ENCODE data around the gene FGFR3. TPM values are rescaled to one million over a fixed set of nuclear protein-coding genes. Genes with fewer than 3 reads are reported as not detected.

FGFR3 gene
- total RNA-seq, 4 donors from 2014 or later = 45.4 to 168 (median 92.4) TPM

DNA sequence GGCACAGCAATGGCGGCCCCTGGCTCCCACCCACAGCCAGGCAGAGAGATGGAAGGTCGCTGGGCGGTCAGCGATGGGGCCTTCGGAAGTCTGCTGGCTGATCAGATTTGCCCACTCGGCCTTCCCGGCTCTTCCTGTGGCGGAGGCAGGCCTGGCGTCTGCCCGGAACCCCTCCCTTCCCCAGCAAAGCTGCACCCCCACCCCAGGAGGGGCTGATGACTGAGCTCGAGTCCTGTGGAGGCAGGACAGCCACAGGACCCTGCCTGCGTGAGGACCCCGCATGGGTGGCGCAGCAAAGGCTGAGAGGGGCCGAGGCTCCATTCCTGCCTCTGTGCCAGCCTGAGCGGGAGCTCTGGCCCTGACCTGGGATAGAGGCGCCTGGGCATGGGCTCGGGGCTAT lies 37.0 kb upstream of the FGFR3 start:
- H3K27me3 ChIP-seq = no peaks in the 10 kb centered on the region
- H3K9me3 ChIP-seq = no peaks in the 10 kb centered on the region
- no peaks in the 10 kb centered on the region for H3K36me3 ChIP-seq
- no peak for TF ChIP-seq POLR2A (IDR thresholded peaks at IDR 0.05)
- TF ChIP-seq, protein P1, sequence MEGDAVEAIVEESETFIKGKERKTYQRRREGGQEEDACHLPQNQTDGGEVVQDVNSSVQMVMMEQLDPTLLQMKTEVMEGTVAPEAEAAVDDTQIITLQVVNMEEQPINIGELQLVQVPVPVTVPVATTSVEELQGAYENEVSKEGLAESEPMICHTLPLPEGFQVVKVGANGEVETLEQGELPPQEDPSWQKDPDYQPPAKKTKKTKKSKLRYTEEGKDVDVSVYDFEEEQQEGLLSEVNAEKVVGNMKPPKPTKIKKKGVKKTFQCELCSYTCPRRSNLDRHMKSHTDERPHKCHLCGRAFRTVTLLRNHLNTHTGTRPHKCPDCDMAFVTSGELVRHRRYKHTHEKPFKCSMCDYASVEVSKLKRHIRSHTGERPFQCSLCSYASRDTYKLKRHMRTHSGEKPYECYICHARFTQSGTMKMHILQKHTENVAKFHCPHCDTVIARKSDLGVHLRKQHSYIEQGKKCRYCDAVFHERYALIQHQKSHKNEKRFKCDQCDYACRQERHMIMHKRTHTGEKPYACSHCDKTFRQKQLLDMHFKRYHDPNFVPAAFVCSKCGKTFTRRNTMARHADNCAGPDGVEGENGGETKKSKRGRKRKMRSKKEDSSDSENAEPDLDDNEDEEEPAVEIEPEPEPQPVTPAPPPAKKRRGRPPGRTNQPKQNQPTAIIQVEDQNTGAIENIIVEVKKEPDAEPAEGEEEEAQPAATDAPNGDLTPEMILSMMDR (IDR thresholded peaks at IDR 0.05) = no peak
- peaks cover 0 to 12% (median 5%) of the 10 kb centered on the region in 4 donors for H3K4me1 ChIP-seq
- no peak overlapping the region for H3K27ac ChIP-seq
- DNase-seq = no peak
- H3K4me3 ChIP-seq = no peak overlapping the region

DNA sequence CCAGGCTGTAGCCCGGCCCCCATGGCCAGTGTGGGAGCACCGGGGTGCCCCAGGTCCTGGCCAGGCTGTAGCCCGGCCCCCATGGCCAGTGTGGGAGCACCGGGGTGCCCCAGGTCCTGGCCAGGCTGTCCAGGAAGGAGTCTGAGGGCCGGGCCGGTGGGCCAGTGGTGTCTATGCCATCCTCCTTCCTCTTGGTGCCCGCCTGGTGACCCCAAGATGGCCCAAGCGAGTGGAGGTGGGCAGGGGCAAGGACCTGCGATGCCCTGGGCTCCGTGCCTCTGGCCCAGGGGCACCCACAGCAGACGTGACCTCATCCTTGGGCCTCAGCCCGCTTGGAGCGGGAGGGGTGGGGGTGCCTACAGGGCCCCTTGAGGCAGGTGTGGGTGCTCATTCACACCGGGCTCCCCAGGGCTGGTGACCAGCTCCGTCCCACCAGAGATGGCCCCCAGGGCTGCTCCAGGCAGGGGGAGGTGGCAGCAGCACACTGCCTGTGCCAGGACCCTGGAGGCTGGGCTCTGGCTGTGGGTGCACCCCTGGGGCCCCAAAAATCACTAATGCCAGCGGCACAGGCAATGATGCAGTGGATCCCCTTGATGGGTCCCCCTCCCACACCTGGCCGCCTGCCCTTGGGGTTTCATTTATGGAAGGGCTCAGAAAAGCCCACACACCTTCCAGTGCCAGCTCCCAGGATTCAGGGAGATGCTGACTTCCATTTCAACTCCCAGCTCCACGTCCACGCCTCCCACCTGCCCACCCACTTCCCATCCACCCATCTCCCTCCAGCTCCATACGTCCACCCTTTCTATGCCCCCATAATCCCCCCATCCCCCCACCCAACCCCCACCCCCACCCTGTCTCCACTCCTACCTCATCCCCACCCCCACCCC lies 36.0 kb upstream of the FGFR3 start:
- H3K9me3 ChIP-seq = no peaks in the 10 kb centered on the region
- no peak for DNase-seq
- no peak for TF ChIP-seq POLR2A (IDR thresholded peaks at IDR 0.05)
- TF ChIP-seq, protein P1 (IDR thresholded peaks at IDR 0.05) = no peak
- H3K4me3 ChIP-seq = no peak overlapping the region
- H3K36me3 ChIP-seq = no peaks in the 10 kb centered on the region
- peaks cover 0 to 11% (median 5%) of the 10 kb centered on the region in 4 donors for H3K4me1 ChIP-seq
- H3K27ac ChIP-seq = no peak overlapping the region
- H3K27me3 ChIP-seq = no peaks in the 10 kb centered on the region

DNA sequence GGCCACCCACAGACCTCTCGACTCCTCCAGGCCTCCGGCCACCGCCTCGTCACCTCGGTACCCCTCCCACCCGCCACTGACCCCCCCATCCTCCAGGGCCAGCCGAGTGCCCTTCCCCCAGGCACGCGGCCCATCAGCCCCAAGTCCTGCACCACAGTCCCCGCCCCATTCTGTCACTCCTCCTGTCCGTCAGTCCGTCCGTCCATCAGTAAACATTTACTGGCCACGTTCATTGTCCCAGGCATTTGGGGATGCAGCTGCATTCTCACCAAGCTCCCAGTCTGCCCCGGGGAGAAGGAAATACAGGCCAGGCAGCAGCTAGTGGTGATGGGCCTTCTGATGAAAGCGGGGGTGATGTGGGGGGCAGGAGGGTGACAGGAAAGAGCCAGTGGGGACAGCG lies 35.3 kb upstream of the FGFR3 start:
- Histone ChIP-seq H3K27me3 (no peaks in the 10 kb centered on the region), H3K36me3 (no peaks in the 10 kb centered on the region), H3K27ac (no peak overlapping the region), H3K9me3 (no peaks in the 10 kb centered on the region), H3K4me1 (peaks cover 0 to 6% (median under 1%) of the 10 kb centered on the region in 4 donors), H3K4me3 (no peak overlapping the region)
- TF ChIP-seq, protein P1 (IDR thresholded peaks at IDR 0.05) = no peak
- no peak for TF ChIP-seq POLR2A (IDR thresholded peaks at IDR 0.05)
- DNase-seq = no peak

DNA sequence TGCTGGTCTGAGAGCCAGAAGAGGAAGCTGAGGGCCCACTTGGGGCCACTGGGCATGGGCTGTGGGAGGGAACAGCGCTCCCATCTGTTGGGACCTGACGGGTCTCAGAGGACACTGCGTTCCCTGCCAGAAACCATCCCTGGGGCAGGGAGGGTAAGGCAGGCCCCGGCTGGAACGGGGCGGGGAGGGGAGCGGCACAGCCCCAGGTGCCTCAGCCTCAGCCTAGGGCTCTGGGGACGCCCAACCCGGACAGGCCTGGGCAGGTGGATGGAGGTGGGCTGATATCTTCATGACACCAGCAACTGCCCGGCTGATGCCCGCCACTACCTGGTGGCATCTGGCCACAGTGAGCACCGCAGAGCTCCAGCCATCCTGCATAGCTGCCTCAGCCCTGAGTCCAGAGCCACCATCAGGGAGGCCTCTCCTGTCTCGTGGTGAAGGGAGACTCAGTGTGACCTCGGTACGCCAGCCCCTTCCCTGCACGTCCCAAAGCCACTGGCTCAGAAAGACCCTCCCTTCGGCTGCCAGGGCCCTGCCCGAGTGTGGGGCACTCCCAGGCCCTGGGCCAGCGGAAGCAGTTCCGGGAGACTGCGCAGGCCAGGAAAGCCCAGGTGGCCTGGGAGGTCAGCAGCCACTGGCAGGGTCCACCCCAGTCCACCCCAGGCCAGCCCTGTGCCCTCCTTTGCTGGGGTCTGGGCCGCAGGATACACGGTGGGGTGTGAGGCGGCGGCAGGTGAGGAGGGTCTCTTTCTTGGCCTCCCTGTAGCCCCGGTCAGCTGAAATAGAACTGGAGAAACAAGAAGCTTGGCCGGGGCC lies 34.6 kb upstream of the FGFR3 start:
- no peak for DNase-seq
- Histone ChIP-seq H3K4me3 (no peak overlapping the region), H3K4me1 (peaks cover 0 to 8% (median 2%) of the 10 kb centered on the region in 4 donors), H3K36me3 (no peaks in the 10 kb centered on the region), H3K27ac (no peak overlapping the region), H3K9me3 (no peaks in the 10 kb centered on the region), H3K27me3 (no peaks in the 10 kb centered on the region)
- TF ChIP-seq POLR2A (IDR thresholded peaks at IDR 0.05) = no peak
- TF ChIP-seq, protein P1 (IDR thresholded peaks at IDR 0.05) = no peak

DNA sequence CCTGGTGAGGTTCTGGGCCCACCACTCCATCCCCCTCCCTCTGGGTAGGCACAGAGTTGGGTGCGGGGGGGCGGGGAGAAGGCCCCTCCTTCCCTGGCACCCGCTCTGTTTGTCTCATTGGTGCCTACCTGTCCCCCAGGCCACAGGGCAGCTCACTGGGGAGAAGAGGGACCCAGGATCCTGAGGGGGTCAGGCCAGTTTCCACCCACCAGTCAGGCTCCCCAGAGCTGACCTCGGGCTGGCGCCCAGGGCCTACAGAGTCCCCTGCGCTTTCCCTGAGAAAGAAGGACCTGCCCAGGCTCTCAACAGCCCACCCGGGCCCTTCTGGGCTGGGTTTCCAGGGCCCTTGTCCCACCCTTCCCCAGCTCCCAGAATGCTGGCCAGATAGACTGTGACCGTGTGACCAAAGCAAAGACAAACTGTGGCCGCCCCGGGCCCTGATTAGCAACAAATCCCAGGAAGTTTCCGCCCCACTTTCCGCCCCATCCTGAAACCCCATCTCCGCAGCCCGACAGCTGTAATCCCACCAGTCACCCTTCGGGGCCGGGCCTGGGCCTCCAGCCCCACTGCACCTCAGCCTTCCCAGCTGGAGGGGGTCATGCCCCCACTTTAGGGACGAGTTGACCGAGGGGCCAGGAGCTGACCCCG lies 33.8 kb upstream of the FGFR3 start:
- H3K36me3 ChIP-seq = no peaks in the 10 kb centered on the region
- no peaks in the 10 kb centered on the region for H3K9me3 ChIP-seq
- peaks cover 0 to 14% (median 4%) of the 10 kb centered on the region in 4 donors for H3K4me1 ChIP-seq
- H3K4me3 ChIP-seq = no peak overlapping the region
- DNase-seq = no peak
- no peak overlapping the region for H3K27ac ChIP-seq
- TF ChIP-seq, protein P1 (IDR thresholded peaks at IDR 0.05) = no peak
- no peak for TF ChIP-seq POLR2A (IDR thresholded peaks at IDR 0.05)
- H3K27me3 ChIP-seq = no peaks in the 10 kb centered on the region

Data from Peyer's patch (tissue), 4 donors.